CD4-positive, alpha-beta T cell treated with Interleukin-2 at 100 ng/mL for 4 hours (primary cell): Measurements from ENCODE around the gene CCDC149.

Experiments used
- DNase-seq: peaks from one replicate; pipeline ENCODE4 v3.0.0-alpha.2; 2020; ENCODE audit warnings: low spot score

CCDC149 gene

DNA sequence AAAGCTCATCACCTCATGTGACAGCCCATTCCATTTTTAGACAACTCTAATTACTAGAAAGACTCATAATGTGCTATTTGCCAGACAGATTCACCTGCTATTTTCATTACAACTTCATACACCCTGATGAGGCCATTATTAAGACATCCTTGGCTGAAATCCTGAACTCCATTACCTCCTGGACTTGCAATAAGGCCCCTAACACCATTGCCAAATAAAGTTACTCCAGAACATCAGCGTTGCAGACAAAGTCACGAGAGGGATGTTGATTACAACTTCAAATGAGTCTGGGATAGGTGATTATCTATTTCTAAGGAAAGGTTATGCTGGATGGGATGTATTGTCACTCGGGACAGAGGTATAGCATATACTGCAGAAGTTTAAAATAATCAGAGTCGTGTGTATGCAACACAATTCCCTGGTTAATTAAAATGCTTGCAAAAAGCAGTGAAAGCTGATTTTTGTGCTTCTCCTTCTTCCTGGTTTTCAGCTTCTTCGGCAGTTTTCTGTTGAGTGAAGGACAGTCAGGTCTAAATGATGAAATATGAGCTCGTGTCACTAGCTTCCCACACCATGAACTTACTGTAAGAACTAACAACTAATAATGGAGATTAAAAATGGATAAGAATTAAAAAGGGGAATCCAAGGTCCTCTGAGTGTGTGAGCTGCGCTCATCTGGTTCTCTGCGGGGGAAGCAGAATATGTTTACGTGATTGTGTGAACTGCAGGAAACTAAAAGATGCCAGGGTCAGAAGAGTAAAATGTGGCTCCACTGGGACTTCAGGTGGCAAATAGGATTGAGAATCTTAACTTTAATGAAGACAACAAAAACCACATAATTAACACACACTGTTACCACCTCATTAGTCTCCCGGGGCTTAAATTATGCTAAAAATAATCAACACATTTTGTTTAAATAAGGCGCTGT, 135.0 kb downstream of the CCDC149 start:
- no peak for DNase-seq

- DNase-seq: no peak
Measured at GRCh38 chr4:24775750-24776149, 137.1 kb downstream of the CCDC149 start.

- DNase-seq: no peak
Measured at GRCh38 chr4:24775032-24775605, 137.7 kb downstream of the CCDC149 start.

GRCh38 chr4:24774452-24774851, 138.4 kb downstream of the CCDC149 start:
- no peak for DNase-seq

DNA sequence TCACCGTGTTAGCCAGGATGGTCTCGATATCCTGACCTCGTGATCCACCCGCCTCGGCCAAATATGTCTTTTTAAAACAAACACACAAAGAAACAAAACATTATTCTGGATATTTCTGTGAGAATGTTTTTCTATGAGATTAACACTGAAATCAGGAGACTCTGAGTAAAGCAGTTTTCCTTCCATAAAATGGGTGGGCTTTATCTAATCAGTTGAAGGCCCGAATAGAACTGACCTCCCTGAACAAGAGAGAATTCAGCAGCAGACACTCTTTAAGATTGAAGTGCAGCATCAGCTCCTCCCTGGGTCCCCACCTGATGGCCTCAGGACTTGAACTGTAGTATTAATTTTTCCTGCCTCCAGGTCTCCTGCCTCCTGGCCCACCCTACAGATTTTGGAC, 139.9 kb downstream of the CCDC149 start:
- no peak for DNase-seq

GRCh38 chr4:24772061-24772705, 140.7 kb downstream of the CCDC149 start:
- no peak for DNase-seq

DNA sequence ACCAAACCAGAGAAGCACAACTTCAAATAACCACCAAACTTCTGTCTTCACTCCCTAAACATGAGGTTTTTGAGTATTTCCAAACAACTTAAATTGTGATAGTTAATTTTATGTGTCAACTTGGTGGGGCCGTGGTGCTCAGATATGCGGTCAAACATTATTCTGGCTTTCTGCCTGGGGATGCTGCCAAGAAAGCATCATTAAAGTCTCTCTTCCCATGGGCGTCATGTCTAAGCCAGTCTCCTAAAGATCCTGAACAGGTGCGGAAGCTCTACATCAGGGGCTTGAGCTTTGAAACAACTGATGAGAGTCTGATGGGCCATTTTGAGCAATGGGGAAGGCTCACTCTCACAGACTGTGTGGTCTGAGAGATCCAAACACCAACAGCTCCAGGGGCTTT, 141.6 kb downstream of the CCDC149 start:
- DNase-seq: no peak

GRCh38 chr4:24770667-24771066, 142.2 kb downstream of the CCDC149 start:
- DNase-seq: no peak

- DNase-seq: no peak
Measured at GRCh38 chr4:24770032-24770584, 142.7 kb downstream of the CCDC149 start.

- DNase-seq: no peak
Measured at GRCh38 chr4:24769571-24769970, 143.3 kb downstream of the CCDC149 start.

- no peak for DNase-seq
Measured at GRCh38 chr4:24768604-24769003, 144.2 kb downstream of the CCDC149 start.

DNA sequence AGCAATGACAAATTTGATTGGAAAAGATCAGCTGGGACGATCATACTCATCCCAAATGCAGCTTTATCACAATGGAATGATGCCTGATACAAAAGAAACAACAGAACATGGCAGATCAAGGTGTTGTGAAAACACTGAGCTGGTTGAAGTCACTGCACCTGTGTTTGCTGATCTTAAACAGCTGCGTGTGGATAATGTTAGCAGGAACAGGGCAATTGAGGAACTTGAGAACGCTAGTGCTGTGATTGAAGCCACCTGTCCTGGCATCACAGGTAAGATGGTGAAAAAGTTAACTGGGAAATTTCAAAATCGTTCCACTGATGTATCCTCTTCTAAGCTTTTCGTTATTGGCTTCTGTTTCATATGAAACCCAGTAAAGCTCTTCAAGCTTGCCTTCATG, 144.8 kb downstream of the CCDC149 start:
- DNase-seq: no peak

- no peak for DNase-seq
Measured at GRCh38 chr4:24765376-24765988, 147.4 kb downstream of the CCDC149 start.

- no peak for DNase-seq
Measured at GRCh38 chr4:24764345-24764744, 148.5 kb downstream of the CCDC149 start.

DNA sequence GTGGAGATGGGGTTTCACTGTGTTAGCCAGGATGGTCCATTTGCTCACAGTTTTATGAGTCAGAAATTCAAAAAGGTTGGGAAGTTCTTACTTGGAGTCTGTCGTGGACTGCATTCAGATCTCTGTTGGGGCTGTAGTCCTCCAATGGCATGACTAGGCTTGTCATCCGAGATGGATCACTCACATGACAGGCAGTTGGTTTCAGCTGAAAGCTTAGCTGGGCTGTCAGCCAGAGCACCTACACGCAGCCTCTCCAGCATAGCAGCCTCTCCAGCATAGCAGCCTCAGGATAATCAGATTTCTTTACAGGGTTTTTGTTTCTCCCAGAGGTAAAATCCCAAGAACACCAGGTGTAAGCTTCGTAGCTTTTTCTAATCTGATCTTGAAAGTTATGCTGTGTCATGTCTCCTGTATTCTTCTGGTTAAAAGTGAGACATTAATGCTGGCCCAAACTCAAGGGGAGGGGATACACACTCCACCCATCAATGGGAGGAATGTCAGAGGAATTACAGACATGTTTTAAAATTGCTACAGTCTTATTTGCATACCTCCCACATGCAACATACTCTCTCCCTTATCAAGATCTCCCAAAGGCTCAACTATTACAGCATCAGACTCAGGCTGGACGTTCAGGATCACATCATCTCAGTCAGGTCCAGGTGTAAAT, 149.1 kb downstream of the CCDC149 start:
- DNase-seq: no peak
